Kidney epithelial cell (primary cell): Measurements from ENCODE around the gene TSPAN32. TPM values are rescaled to one million over a fixed set of nuclear protein-coding genes. Genes with fewer than 3 reads are reported as not detected.

Experiments used
- DNase-seq: peaks from one replicate; pipeline ENCODE4 v3.0.0-alpha.2; 2010; ENCODE audit warnings: low read depth
- H3K27me3 ChIP-seq: 2 replicates; pipeline ENCODE4 v1.6.0; 2011; ENCODE audit warnings: low read length; ENCODE audit not compliant: control insufficient read depth, insufficient read depth
- H3K36me3 ChIP-seq: 2 replicates; pipeline ENCODE4 v1.5.1; 2011; ENCODE audit warnings: low read length; ENCODE audit not compliant: control insufficient read depth, insufficient read depth
- H3K4me3 ChIP-seq: 2 replicates; pipeline ENCODE4 v1.5.1; 2011; ENCODE audit warnings: low read depth, mild to moderate bottlenecking, control low read depth, low read length
- CTCF ChIP-seq: IDR thresholded peaks from 2 replicates; pipeline ENCODE4 v1.5.1; 2011; ENCODE audit warnings: mild to moderate bottlenecking, moderate library complexity, low read length, control low read depth, inconsistent platforms; ENCODE audit not compliant: insufficient read depth, poor library complexity, severe bottlenecking
- total RNA-seq: library from RNA; depleted of rRNA; stranded (reverse); fragments of >200 nt; gene quantifications from 2 replicates; pipeline ENCODE4 v1.2.3, GENCODE V29; 2015

Gene TSPAN32
- total RNA-seq, 1 donor from 2014 or later: 0.46 TPM

- Histone ChIP-seq H3K4me3 (no peak overlapping the region), H3K36me3 (no peaks in the 10 kb centered on the region), H3K27me3 (no peaks in the 10 kb centered on the region)
- DNase-seq: no peak
- TF ChIP-seq CTCF: no peak
These were observed 41.7 kb downstream of the TSPAN32 start for GRCh38 chr11:2343502-2343901.

- H3K27me3 ChIP-seq: no peaks in the 10 kb centered on the region
- no peak for DNase-seq
- TF ChIP-seq CTCF: no peak
- no peaks in the 10 kb centered on the region for H3K36me3 ChIP-seq
- no peak overlapping the region for H3K4me3 ChIP-seq
These were observed 43.2 kb downstream of the TSPAN32 start for GRCh38 chr11:2345050-2345449.

GRCh38 chr11:2346014-2346413 lies 44.2 kb downstream of the TSPAN32 start:
- no peak overlapping the region for H3K4me3 ChIP-seq
- no peak for TF ChIP-seq CTCF
- no peak for DNase-seq
- no peaks in the 10 kb centered on the region for H3K36me3 ChIP-seq
- no peaks in the 10 kb centered on the region for H3K27me3 ChIP-seq

GRCh38 chr11:2346586-2347307 lies 44.9 kb downstream of the TSPAN32 start:
- no peaks in the 10 kb centered on the region for H3K27me3 ChIP-seq
- no peak for DNase-seq
- no peaks in the 10 kb centered on the region for H3K36me3 ChIP-seq
- no peak for TF ChIP-seq CTCF
- H3K4me3 ChIP-seq: no peak overlapping the region

- no peak for TF ChIP-seq CTCF
- no peak for DNase-seq
- Histone ChIP-seq H3K4me3 (no peak overlapping the region), H3K36me3 (no peaks in the 10 kb centered on the region), H3K27me3 (no peaks in the 10 kb centered on the region)
These were observed 45.6 kb downstream of the TSPAN32 start for GRCh38 chr11:2347308-2347830.

GRCh38 chr11:2348986-2349385 lies 47.2 kb downstream of the TSPAN32 start:
- no peaks in the 10 kb centered on the region for H3K27me3 ChIP-seq
- no peak for DNase-seq
- no peak overlapping the region for H3K4me3 ChIP-seq
- no peak for TF ChIP-seq CTCF
- H3K36me3 ChIP-seq: no peaks in the 10 kb centered on the region
